Dedifferentiated amniotic fluid mesenchymal stem cell (primary cell): ENCODE measurements around the gene NCAPG.
"Not testable (repeated sequence)": the region's sequence is repeated elsewhere in the genome, so short reads cannot be mapped to it uniquely, and the experiment has no call there.

Experiments
- DNase-seq: peaks from one replicate; pipeline ENCODE4 v3.0.0-alpha.2; 2016; ENCODE audit errors: extremely low spot score

NCAPG gene

DNA sequence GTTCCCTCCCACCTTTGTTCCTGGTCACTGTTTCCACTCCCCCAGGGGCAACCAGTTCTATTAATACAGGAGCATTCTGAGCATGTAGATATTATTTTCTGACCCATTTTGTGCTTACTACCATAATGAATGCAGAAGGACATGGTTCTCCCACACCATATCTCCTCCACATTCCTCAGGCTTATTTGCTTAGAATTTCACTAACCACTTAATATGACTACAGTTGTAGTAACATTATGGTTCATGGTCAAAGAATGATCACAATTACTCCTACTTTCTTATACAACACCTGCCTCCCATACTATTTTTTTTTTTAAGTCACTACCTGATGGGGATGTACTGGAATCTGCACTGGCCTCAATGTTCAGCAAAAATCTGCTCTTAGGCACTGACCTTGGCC lies 21.8 kb upstream of the NCAPG start:
- DNase-seq: no peak

DNA sequence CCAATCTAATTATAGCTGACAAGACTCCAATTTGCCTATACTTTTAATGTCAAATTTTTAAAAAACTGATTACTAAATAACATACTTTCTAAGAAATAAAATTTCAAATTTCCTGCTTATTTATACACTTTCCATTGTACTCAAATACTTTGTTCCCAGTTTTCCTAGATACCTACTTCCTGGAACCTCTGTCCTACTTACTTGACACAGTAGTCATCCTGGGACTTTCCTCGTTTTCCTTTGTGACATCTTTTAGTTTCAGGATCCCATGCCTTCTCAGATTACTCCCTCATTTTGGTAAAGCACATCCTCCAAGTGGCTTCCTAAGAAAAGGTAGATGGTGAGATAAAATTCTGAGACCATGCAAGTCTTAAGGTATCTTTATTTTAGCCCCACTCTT lies 16.0 kb upstream of the NCAPG start:
- no peak for DNase-seq

GRCh38 chr4:17797808-17798207 lies 13.0 kb upstream of the NCAPG start:
- DNase-seq: no peak

DNA sequence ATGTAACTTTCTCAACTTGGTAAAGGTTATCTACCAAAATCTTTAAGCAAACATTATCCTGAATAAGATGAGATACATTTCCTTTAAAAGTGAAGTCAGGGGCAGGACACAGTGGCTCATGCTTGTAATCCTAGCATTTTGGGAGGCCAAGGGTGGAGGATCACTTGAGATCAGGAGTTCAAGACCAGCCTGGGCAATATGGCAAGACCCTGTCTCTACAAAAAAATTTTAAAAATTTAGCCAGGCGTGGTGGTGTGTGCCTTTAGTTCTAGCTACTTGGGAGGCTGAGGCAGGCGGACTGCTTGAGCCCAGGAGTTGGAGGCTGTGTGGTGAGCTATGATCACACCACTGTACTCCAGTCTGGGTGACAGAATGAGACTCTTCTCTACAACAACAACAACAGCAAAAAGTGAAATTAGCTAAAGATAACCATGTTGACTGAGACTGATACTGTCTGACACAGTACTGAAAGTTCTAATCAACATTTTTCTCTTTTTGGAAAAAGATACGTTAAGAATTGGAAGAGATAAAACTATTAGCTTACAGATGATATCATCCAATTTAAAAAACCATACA lies 5.1 kb upstream of the NCAPG start:
- DNase-seq: no peak

DNA sequence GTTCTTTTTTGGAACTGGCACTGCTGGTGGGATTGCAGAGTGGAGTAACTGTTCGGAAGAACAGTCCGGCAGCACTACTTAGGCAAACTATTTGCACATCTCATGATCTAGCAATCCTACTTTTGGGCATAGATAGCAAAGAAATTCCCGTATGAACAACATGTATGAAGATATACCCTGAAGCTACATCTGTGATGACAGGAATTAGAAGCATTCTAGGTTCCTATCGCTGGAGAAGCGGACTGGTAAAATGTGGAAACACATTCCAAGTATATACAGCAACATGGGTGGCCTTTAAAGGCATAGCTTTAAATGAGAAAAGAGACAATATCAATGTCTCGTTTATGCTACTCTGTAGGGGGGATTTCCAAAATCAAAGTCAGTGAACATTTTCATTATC lies 3.3 kb upstream of the NCAPG start:
- DNase-seq: no peak

GRCh38 chr4:17809667-17810066 lies 1.1 kb upstream of the NCAPG start:
- no peak for DNase-seq

- no peak for DNase-seq
Measured at GRCh38 chr4:17811078-17811603, 362 bp downstream of the NCAPG start.

GRCh38 chr4:17812125-17812524 lies 1.3 kb downstream of the NCAPG start:
- no peak for DNase-seq

DNA sequence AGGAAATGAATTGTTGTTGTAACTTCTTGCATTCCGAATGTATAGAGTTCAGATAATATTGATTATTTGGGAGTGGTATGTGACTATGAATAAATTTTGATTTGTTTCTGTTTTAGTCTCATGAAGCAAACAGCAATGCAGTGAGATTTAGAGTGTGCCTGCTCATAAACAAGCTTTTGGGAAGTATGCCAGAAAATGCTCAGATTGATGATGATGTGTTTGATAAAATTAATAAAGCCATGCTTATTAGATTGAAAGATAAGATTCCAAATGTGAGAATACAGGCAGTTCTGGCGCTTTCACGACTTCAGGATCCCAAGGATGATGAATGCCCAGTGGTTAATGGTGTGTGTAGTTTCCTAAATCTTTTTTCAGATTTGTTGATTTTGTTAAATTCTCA lies 2.0 kb downstream of the NCAPG start:
- no peak for DNase-seq

- DNase-seq: no peak
Measured at GRCh38 chr4:17814140-17814539, 3.4 kb downstream of the NCAPG start.

- no peak for DNase-seq
Measured at GRCh38 chr4:17816142-17816541, 5.4 kb downstream of the NCAPG start.

DNA sequence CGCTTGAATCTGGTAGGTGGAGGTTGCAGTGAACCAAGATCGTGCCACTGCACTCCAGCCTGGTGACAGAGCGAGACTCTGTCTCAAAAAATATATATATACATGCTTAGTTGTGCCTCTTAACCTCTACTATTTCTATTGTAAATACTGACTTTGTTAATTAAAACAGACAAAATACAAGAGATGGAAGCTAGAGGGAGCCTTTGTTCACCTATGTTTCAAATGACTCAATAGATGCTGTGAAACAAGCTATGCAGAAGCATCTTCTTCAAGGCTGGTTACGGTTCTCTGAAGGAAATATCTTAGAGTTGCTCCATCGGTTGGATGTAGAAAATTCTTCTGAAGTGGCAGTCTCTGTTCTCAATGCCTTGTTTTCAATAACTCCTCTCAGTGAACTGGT lies 6.2 kb downstream of the NCAPG start:
- peak; percentile 78 for DNase-seq

- no peak for DNase-seq
Measured at GRCh38 chr4:17823871-17824669, 13.3 kb downstream of the NCAPG start.

GRCh38 chr4:17846266-17846665 lies 35.5 kb downstream of the NCAPG start:
- DNase-seq: peak; percentile 19

- not testable (repeated sequence) for DNase-seq
Measured at GRCh38 chr4:17850295-17850694, 39.5 kb downstream of the NCAPG start.

GRCh38 chr4:17851959-17852358 lies 41.2 kb downstream of the NCAPG start:
- no peak for DNase-seq

DNA sequence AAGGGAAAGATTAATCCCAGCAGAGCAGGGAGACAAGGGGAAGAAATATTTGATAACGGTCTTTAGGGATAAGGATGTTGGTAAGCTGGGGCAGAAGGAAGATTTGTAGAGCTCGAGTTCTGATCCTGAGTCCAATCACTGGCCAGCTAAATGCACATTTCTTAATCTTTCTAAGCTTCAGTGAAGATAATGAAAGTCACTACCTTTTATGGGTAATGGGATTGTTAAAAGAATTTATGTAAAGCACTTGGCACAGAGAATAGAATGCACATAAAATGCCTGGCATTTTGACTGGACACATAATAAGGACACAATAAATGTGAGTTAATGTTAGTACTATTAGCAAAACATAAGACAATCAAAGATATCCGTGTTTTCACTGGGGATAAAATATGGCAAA lies 43.3 kb downstream of the NCAPG start:
- DNase-seq: no peak

DNA sequence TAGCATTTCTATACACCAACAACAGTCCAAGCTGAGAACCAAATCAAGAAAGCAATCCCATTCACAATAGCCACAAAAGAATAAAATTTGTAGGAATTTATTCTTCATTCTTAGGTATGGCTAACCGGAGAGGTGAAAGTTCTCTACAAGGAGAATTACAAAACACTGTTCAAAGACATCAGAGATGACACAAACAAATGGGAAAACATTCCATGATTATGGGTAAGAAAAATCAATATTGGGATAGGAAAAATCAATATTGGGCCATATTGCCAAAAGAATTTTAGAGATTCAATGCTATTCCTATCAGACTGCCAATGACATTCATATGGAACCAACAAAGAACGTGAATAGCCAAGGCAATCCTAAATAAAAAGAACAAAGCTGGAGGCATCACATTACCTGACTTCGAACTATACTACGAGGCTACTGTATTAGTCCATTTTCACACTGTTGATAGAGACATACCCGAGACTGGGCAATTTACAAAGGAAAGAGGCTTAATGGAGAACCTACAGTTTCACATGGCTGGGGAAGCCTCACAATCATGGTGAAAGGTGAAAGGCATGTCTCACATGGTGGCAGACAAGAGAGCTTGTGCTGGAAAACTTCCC lies 49.1 kb downstream of the NCAPG start:
- DNase-seq: no peak

DNA sequence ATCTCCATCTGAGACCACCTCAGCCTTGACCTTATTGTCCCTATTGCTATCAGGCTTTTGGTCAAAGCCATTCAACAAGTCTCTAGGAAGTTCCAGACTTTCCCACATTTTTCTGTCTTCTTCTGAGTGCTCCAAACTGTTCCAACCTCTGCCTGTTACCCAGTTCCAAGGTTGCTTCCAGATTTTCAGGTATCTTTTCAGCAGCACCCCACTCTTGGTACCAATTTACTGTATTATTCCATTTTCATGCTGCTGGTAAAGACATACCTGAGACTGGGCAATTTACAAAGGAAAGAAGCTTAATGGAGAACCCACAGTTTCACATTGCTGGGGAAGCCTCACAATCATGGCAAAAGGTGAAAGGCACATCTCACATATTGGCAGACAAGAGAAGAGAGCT lies 51.1 kb downstream of the NCAPG start:
- DNase-seq: not testable (repeated sequence)

- no peak for DNase-seq
Measured at GRCh38 chr4:17865866-17866363, 55.1 kb downstream of the NCAPG start.

- DNase-seq: no peak
Measured at GRCh38 chr4:17866810-17867209, 56.0 kb downstream of the NCAPG start.

- no peak for DNase-seq
Measured at GRCh38 chr4:17867276-17867675, 56.5 kb downstream of the NCAPG start.

DNA sequence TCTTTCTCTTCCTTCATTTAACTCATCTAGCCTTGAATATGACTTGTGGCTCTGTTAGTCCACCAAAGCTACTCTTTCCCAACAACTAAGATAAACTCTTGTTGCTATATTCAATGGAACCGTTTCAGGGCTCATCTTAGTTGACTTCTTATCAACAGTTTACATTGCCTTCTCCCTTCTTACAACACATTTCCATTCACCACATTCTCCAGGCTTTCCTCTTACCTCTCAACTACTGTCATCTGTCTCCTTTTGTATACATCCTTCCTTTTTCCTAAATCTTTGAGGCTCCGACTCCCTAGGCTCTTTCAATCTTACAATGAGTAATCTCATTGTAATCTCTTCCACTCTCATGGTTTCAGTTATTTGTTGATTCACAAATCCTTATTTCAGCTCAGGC lies 58.5 kb downstream of the NCAPG start:
- no peak for DNase-seq
